ENCODE results near the gene STN1. TPM values are rescaled to one million over a fixed set of nuclear protein-coding genes. Genes with fewer than 3 reads are reported as not detected.

STN1 gene
- total and polyA plus RNA-seq, 9 of the 15 experiments (the other 6 are each of a cell fraction or from before 2014, with no cell fraction given): 9.1 to 19.6 (median 13.8) TPM

DNA sequence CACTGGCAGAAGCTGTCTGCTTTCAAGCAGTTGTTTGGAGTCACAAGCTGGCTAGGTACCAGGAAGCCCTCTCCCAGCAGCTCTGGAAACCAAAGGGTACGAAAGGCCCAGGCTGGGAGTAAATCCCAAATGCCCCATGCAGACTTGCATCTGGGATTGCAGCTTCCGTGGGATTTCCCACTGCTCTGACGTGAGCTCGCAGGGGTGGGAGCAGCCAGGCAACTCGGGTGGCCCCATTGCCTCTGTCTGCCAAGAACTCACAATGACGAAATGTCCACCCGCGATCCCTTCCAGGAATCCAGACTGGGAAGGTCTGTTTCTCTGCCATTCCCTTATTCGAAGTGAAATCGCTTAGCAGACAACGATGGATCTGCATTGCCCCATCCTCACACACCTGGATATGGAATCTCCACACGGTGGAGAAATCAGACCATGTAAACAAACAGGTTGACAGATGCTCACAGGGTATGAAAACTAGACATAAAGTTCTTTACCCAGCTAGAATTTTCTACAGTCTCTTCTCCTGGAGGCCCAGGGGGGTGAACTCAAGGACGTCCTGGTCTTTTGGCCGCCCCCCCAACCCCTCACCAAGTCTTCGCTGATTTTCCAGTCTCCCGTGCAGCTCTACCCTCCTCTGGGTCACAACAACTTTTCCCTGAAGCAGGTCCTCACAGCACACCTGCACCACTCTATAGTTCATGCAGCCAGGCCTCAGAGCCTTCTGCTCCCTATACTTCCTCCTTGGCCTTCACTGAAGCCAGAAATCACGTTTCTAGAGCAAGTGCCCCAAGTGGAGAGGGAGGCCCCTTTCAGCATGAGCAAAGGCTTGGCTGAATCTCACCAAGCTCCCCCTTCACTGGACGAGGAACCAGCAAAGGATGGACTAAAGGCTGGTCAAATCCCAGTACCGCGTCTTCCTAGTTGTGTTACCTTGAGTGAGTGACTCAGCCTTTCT, 82.6 kb downstream of the STN1 start:
- no peak; the same call in 2 of the 3 replicates for ATAC-seq
- no peak for FAIRE-seq
- POLR2A ChIA-PET: interaction anchor here (0.7 to 0.8 kb wide), 2 partner anchors 19 to 109 kb away, joined by 3 read pairs; no protein-coding TSS in a partner anchor
- no TSS peak for BruUV-seq (replicated peaks)
- intact Hi-C loops (cut with micrococcal nuclease): no loop called here
- CTCF ChIA-PET (ENCODE audit: low intra/inter-chr PET ratio): no interaction called here
- Histone ChIP-seq H3K36me3 (ENCODE audit: control insufficient read depth, insufficient read depth, low read length) (no peaks in the 10 kb centered on the region), H3K9me3 (replicated peaks; ENCODE audit: control insufficient read depth, insufficient read depth, low read depth, low read length) (peaks cover 3% of the 10 kb centered on the region; the same call in 1 of the 2 replicates), H3K4me2 (ENCODE audit: insufficient read depth, low read length) (no peak overlapping the region), H3K27ac (ENCODE audit: extremely low read depth, low read depth, low read length) (no peak overlapping the region), H4K20me1 (replicated peaks; ENCODE audit: control insufficient read depth, insufficient read depth, low read length) (no peaks in the 10 kb centered on the region), H3K79me2 (ENCODE audit: control insufficient read depth, insufficient read depth, low read length) (no peaks in the 10 kb centered on the region), H3K27me3 (ENCODE audit: control insufficient read depth in 2 of 2, insufficient read depth in 2 of 2, low read length in 2 of 2) (peaks cover 10 to 37% of the 10 kb centered on the region in 2 experiments; a peak in 4 of 5 replicates), H3K4me3 (no peak overlapping the region), H3K9ac (ENCODE audit: insufficient read depth in 1 of 2, low read depth in 2 of 2, low read length in 2 of 2) (no peak overlapping the region; a peak in 1 of 4 replicates), H2AFZ (ENCODE audit: low read depth, low read length) (no peak overlapping the region), H3K4me1 (replicated peaks in 1 of 2; ENCODE audit: control insufficient read depth in 2 of 2, insufficient read depth in 2 of 2, low read length in 2 of 2) (no peaks in the 10 kb centered on the region; a peak in 3 of 5 replicates), H3K9me1 (ENCODE audit: control insufficient read depth, insufficient read depth, low read length) (no peaks in the 10 kb centered on the region)
- TF ChIP-seq SP2 (IDR thresholded peaks at IDR 0.05; ENCODE audit: extremely low read depth, low read depth, low read length, poor library complexity, severe bottlenecking) (no peak), SUPT5H (IDR thresholded peaks at IDR 0.05) (no peak), E2F6 (IDR thresholded peaks at IDR 0.05; ENCODE audit: borderline replicate concordance in 1 of 2, extremely low read depth in 1 of 2, insufficient read depth in 1 of 2, insufficient read length in 1 of 2, low read depth in 1 of 2, low read length in 1 of 2, poor library complexity in 1 of 2, severe bottlenecking in 1 of 2) (no peak), ELK1 (CRISPR knock-in tag; IDR thresholded peaks at IDR 0.05) (no peak), PRPF4 (IDR thresholded peaks at IDR 0.05; ENCODE audit: insufficient read depth, low read depth, low read length, poor library complexity, severe bottlenecking) (no peak), SMAD4 (CRISPR knock-in tag; conservative IDR thresholded peaks at IDR 0.05) (no peak), FOXA1 (IDR thresholded peaks at IDR 0.05; ENCODE audit: borderline replicate concordance) (no peak), NFE2 (IDR thresholded peaks at IDR 0.05; ENCODE audit: low read depth) (0 out of 2 replicates have a peak, but pooled peaks have one; percentile 11)
- in situ Hi-C loops (cut with MboI): no loop called here
- 14% methylated on average over 16 of the region's 20 CpGs for whole genome bisulfite sequencing (ENCODE audit: insufficient coverage, low coverage, missing lambda C conversion rate)
- DNase-seq (ENCODE audit: extremely low read depth in 1 of 4, low spot score in 3 of 4): no peak

Data from K562 (cell line).